ENCODE results near the gene B4GALT1. TPM values are rescaled to one million over a fixed set of nuclear protein-coding genes. Genes with fewer than 3 reads are reported as not detected.
A peak's percentile ranks its signal among the peaks of the same experiment; 100 is the strongest.

The B4GALT1 gene
- total and polyA plus RNA-seq, 4 donors, result 27.2 to 130 (median 86.2) TPM

- ATAC-seq (ENCODE audit: insufficient read depth, low FRiP score) (no peak), DNase-seq (no peak)
- WGBS, 2 donors, result 65 to 81% methylated on average over 3 of the region's 3 CpGs
- Histone ChIP-seq H3K9ac (ENCODE audit: insufficient read depth in 1 of 2, low read length in 2 of 2) (no peak overlapping the region), H3K36me3 (ENCODE audit: control insufficient read depth in 4 of 4, insufficient read depth in 4 of 4, low read length in 4 of 4) (peaks cover 4 to 28% (median 18%) of the 10 kb centered on the region in 4 donors), H3K9me3 (ENCODE audit: control insufficient read depth in 4 of 4, insufficient read depth in 3 of 4, low read length in 3 of 4) (no peaks in the 10 kb centered on the region), H3K4me1 (ENCODE audit: control insufficient read depth in 5 of 5, insufficient read depth in 5 of 5, low read length in 5 of 5) (peaks cover 0 to 15% (median 8%) of the 10 kb centered on the region in 5 donors), H3K27ac (ENCODE audit: low read depth in 1 of 2, low read length in 1 of 2) (no peak overlapping the region), H3K4me3 (no peak overlapping the region), H3K27me3 (ENCODE audit: control insufficient read depth in 3 of 3, insufficient read depth in 3 of 3, low read length in 2 of 3) (no peaks in the 10 kb centered on the region)
- TF ChIP-seq, protein P1, sequence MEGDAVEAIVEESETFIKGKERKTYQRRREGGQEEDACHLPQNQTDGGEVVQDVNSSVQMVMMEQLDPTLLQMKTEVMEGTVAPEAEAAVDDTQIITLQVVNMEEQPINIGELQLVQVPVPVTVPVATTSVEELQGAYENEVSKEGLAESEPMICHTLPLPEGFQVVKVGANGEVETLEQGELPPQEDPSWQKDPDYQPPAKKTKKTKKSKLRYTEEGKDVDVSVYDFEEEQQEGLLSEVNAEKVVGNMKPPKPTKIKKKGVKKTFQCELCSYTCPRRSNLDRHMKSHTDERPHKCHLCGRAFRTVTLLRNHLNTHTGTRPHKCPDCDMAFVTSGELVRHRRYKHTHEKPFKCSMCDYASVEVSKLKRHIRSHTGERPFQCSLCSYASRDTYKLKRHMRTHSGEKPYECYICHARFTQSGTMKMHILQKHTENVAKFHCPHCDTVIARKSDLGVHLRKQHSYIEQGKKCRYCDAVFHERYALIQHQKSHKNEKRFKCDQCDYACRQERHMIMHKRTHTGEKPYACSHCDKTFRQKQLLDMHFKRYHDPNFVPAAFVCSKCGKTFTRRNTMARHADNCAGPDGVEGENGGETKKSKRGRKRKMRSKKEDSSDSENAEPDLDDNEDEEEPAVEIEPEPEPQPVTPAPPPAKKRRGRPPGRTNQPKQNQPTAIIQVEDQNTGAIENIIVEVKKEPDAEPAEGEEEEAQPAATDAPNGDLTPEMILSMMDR (IDR thresholded peaks at IDR 0.05; ENCODE audit: control extremely low read depth, extremely low read depth), result no peak
Measured at GRCh38 chr9:33125461-33125860, 41.7 kb downstream of the B4GALT1 start.

GRCh38 chr9:33124751-33125381 is 42.3 kb downstream of the B4GALT1 start:
- no peaks in the 10 kb centered on the region for H3K27me3 ChIP-seq (ENCODE audit: control insufficient read depth in 3 of 3, insufficient read depth in 3 of 3, low read length in 2 of 3)
- no peak overlapping the region for H3K4me3 ChIP-seq
- ATAC-seq (ENCODE audit: insufficient read depth, low FRiP score) (no peak), DNase-seq (peak in 2 of 3 donors; percentile 55 to 62)
- H3K4me1 ChIP-seq (ENCODE audit: control insufficient read depth in 5 of 5, insufficient read depth in 5 of 5, low read length in 5 of 5), result peaks cover 0 to 10% (median 8%) of the 10 kb centered on the region in 5 donors
- no peaks in the 10 kb centered on the region for H3K9me3 ChIP-seq (ENCODE audit: control insufficient read depth in 4 of 4, insufficient read depth in 3 of 4, low read length in 3 of 4)
- WGBS, 2 donors, result 83 to 88% methylated on average over 9 of the region's 9 CpGs
- H3K9ac ChIP-seq (ENCODE audit: insufficient read depth in 1 of 2, low read length in 2 of 2), result no peak overlapping the region
- peaks cover 4 to 30% (median 20%) of the 10 kb centered on the region in 4 donors for H3K36me3 ChIP-seq (ENCODE audit: control insufficient read depth in 4 of 4, insufficient read depth in 4 of 4, low read length in 4 of 4)
- no peak overlapping the region for H3K27ac ChIP-seq (ENCODE audit: low read depth in 1 of 2, low read length in 1 of 2)
- TF ChIP-seq, protein P1 (IDR thresholded peaks at IDR 0.05; ENCODE audit: control extremely low read depth, extremely low read depth), result no peak

GRCh38 chr9:33124046-33124445 is 43.1 kb downstream of the B4GALT1 start:
- no peak for DNase-seq
- H3K9me3 ChIP-seq (ENCODE audit: control insufficient read depth in 4 of 4, insufficient read depth in 3 of 4, low read length in 3 of 4), result no peaks in the 10 kb centered on the region
- ATAC-seq (ENCODE audit: insufficient read depth, low FRiP score), result no peak
- 89 to 96% methylated on average over 5 of the region's 5 CpGs for WGBS, 2 donors
- TF ChIP-seq, protein P1 (IDR thresholded peaks at IDR 0.05; ENCODE audit: control extremely low read depth, extremely low read depth), result no peak
- H3K36me3 ChIP-seq (ENCODE audit: control insufficient read depth in 4 of 4, insufficient read depth in 4 of 4, low read length in 4 of 4), result peaks cover 4 to 31% (median 21%) of the 10 kb centered on the region in 4 donors
- no peak overlapping the region for H3K9ac ChIP-seq (ENCODE audit: insufficient read depth in 1 of 2, low read length in 2 of 2)
- peaks cover 0 to 11% (median under 1%) of the 10 kb centered on the region in 5 donors for H3K4me1 ChIP-seq (ENCODE audit: control insufficient read depth in 5 of 5, insufficient read depth in 5 of 5, low read length in 5 of 5)
- no peak overlapping the region for H3K4me3 ChIP-seq
- H3K27me3 ChIP-seq (ENCODE audit: control insufficient read depth in 3 of 3, insufficient read depth in 3 of 3, low read length in 2 of 3), result no peaks in the 10 kb centered on the region
- no peak overlapping the region for H3K27ac ChIP-seq (ENCODE audit: low read depth in 1 of 2, low read length in 1 of 2)
